ENCODE results near the gene PPM1B.
"Not testable (repeated sequence)": the region's sequence is repeated elsewhere in the genome, so short reads cannot be mapped to it uniquely, and the experiment has no call there.

Gene PPM1B

GRCh38 chr2:44203542-44203941 lies 34.9 kb downstream of the PPM1B start:
- DNase-seq, result no peak

GRCh38 chr2:44205169-44205568 lies 36.5 kb downstream of the PPM1B start:
- no peak for DNase-seq

DNA sequence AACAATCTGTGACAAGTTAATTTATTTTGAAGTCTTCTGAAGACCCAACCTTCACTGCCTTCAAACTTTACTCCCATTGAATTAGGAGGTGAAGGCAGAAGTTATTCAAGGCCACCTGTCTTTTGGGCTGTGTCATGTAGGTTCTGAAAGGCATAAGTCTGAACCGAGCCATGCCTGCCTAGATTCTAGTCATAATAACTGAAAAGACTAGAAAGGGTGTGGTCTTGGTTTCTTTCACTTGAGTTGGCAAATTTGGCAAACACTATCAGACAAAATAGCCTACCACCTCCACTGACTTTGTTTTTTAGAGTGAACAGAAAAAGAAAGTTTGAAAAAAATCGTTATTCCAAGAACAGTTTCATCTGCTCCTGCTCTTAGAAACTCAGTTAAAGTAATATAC lies 38.4 kb downstream of the PPM1B start:
- DNase-seq, result no peak

- DNase-seq, result not testable (repeated sequence)
Observed at GRCh38 chr2:44207648-44208047, 39.0 kb downstream of the PPM1B start.

- DNase-seq, result no peak
Observed at GRCh38 chr2:44210362-44210761, 41.7 kb downstream of the PPM1B start.

GRCh38 chr2:44211183-44211582 lies 42.5 kb downstream of the PPM1B start:
- no peak for DNase-seq

DNA sequence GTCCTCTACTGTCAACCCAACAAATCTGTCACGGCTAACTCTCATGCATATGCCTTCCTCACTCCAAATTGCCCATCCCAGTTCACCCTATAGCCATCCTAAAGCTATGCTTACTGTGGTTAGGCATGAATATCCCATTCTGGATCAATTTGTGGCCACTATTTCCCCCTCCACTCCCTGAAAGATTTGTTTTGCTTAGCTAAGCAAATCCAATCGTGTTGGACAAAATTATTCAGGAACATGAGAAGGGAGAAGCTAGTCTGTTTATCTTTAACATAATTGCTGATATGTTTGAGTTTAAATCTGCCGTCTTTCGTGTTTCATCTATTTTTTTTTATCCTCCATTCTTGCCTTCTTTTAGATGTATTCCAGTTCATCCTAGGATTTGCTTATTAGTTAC lies 43.6 kb downstream of the PPM1B start:
- no peak for DNase-seq

DNA sequence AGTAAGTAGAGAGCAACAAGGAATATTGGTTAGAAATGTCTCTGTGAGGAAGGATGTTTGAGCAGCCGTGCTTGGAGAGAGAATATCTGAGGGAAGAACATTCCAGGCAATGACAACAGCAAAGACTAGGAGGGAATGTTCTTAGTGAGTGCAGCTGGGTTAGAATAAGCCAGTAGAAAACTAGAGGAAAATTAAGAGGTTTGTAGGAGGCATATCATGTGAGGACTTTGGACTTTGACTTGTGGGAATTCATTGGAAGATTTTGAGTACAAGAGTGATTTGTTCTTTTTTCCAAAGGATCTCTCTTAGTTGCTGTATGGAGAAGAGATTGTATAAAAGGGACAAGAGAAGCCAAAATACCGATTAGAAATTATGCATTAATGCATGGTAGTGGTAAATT lies 47.2 kb downstream of the PPM1B start:
- no peak for DNase-seq

- no peak for DNase-seq
Observed at GRCh38 chr2:44218771-44219170, 50.1 kb downstream of the PPM1B start.

DNA sequence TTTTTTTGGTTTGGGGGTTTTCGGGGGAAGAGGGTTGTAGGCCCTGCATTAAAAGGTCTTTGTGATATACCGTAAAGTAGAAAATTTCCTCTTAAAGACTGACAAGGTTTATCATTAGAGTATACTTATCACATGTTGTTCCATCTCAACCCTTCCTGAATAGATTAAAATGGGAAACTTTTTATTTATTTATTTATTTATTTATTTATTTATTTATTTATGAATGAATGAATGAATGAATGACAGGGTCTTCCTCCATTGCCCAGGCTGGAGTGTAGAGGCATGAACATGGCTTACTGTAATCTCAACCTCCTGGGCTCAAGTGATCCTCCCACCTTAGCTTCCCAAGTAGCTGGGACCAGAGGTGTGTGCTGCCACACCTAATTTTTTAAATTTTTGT lies 58.1 kb downstream of the PPM1B start:
- no peak for DNase-seq

- no peak for DNase-seq
Observed at GRCh38 chr2:44230378-44230777, 61.7 kb downstream of the PPM1B start.

DNA sequence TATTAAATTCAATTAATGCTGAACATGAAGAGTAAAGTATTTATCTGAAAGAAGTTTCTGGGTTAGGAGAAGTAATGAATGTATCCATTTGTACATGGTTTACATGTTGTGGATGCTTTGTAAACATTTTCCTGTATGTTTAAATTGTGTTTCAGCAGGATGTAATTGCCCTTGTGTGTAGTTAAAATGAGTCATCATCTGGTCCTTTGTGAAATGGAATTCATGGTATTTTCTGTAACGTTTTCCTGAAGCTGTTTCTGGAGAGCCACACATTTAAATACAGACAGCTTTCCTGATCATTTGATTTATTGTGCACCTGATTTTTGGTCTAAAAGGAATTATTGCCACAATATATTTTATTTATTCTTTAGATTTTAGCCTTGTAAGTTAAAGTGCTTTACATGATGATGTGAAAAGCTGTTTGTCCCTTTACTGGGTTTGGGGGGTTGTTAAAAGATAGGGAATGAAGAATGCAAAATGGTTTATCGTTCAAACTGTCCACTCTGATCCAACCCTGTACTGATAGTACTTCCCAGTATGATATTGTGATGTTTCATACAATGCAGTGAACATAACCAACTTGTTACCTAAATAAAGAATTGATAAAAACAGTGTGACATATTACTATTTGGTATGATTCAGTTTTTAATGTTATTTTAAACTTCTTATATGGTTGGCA lies 64.9 kb downstream of the PPM1B start:
- DNase-seq, result no peak

DNA sequence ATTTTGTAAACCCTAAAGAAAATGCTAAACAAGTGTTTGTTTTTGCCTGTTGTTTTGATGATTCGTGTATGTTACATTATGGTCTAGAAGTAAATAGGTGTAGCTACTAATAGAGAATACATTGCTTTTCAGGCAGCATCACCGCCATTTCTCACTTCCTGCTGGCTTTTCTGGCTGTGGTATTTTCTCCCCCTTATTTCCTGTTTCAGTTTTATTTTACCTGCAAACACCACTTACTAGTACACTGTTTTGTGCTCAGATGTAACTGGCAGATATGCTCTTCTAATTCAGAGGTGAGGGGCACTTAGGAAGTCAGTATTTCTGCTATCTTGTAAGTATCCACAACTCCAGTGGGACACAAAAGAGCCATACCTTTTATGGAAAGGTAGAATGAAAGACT lies 68.5 kb downstream of the PPM1B start:
- no peak for DNase-seq

- no peak for DNase-seq
Observed at GRCh38 chr2:44242904-44243303, 74.2 kb downstream of the PPM1B start.

- peak; percentile 14 for DNase-seq
Observed at GRCh38 chr2:44244135-44244871, 75.6 kb downstream of the PPM1B start.

DNA sequence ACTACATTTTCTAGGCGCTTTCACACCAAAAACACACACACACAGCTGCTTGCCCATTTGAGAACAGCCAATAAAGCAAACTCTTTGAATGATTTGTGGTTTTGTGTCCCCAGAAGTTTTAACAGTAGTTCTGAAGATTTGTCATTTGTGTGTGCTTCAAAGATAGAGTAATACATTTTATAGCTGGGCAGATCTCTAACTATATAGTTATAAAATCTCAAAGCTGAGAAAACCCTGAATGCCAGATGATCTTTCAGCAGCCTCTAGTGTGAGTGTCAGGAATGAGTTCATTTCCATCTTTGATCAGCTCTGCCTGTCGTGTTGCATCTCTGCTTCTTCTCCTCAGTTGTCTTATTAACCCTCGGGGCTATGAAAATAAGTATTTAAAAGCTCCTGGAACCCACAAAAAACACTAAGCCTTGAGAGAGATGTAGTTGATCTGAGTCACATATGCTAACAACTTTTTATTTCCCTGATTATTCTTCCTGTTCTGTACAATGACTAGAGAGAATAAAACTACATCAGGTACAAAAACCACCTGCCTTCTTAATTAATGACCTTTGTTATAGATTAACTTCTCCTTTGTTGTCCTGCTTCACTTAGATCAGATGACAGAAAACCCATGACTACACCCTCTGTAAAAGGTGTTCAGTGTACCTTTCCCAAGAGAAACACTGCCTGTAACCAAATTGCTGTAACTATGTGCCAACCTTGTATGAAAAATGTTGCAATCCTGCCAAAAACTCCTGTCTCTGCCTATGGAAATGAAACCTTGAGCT lies 76.6 kb downstream of the PPM1B start:
- DNase-seq, result no peak

GRCh38 chr2:44246436-44246835 lies 77.8 kb downstream of the PPM1B start:
- no peak for DNase-seq

DNA sequence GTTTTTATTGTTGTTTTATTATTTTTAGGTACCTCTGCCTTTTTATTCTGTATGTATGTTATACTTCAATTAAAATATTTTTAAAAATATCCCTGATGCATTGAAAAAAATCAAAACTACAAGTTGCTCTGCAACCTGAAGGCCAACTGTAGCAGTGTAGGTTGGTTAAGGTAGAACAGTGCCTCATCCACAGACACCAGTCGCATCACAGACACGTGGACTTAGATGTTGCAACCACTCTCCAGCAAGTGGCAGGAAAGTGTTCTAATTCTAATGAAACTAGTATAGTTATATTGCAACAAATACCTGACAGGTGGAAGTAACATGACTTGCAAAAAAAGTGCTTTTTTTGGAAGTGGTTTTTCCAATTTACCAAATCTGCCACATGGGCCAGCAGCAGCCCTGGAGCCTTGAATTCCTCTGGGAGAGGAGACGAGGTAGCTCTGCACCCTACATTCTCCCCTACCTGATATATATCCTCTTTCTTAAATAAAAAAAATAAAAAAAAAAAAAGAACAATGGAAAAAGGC lies 78.2 kb downstream of the PPM1B start:
- no peak for DNase-seq

DNA sequence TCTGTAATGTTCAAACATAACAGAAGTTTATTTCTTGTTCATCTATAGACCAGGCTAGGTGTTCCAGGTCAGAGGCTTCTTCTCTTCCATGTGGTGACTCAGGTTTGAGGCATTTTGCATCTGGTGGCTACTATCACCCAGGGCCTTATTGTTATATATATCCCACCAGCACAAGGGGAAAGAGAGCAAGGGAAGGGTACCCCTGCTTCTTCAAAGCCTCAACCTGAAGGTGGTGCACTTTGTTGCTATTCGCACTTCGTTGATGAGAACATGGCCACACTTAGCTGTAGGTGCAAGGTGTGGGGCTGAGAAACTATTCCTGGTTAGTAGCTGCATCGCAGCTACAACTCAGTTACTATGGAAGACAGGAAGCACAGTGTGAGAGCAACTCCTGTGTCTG lies 79.2 kb downstream of the PPM1B start:
- DNase-seq, result no peak

DNA sequence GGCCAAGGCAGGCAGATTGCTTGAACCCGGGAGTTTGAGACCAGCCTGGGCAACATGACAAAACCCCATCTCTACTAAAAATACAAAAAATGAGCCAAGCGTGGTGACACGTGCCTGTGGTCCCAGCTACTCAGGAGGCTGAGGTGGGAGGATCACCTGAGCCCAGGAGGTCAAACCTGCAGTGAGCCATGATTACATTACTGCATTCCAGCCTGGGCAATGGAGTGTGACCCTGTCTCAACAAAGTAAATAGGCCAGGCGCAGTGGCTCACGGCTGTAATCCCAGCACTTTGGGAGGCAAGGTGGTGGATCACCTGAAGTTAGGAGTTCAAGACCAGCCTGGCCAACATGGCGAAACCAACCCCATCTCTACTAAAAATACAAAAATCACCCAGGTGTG lies 80.6 kb downstream of the PPM1B start:
- DNase-seq, result not testable (repeated sequence)

GRCh38 chr2:44250376-44250775 lies 81.7 kb downstream of the PPM1B start:
- DNase-seq, result no peak

GRCh38 chr2:44254023-44254422 lies 85.3 kb downstream of the PPM1B start:
- no peak for DNase-seq

- DNase-seq, result not testable (repeated sequence)
Observed at GRCh38 chr2:44255704-44256103, 87.0 kb downstream of the PPM1B start.

DNA sequence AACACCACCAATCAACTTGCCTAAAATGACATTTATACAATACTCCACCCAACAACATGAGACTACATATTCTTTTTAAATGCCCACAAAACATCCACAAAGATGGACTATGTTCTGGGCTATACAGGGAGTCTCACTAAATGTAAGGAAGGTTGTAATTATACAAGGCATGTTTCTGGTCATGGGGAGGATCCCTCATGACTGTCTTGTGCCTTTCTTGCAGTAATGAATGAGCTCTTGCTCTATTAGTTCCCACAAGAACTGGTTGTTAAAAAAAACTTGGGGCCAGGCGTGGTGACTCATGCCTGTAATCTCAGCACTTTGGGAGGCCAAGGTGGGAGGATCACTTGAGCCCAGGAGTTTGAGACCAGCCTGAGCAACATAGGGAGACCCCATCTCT lies 89.1 kb downstream of the PPM1B start:
- DNase-seq, result not testable (repeated sequence)
